Measurements from ENCODE around the gene SALL3.

The SALL3 gene

DNA sequence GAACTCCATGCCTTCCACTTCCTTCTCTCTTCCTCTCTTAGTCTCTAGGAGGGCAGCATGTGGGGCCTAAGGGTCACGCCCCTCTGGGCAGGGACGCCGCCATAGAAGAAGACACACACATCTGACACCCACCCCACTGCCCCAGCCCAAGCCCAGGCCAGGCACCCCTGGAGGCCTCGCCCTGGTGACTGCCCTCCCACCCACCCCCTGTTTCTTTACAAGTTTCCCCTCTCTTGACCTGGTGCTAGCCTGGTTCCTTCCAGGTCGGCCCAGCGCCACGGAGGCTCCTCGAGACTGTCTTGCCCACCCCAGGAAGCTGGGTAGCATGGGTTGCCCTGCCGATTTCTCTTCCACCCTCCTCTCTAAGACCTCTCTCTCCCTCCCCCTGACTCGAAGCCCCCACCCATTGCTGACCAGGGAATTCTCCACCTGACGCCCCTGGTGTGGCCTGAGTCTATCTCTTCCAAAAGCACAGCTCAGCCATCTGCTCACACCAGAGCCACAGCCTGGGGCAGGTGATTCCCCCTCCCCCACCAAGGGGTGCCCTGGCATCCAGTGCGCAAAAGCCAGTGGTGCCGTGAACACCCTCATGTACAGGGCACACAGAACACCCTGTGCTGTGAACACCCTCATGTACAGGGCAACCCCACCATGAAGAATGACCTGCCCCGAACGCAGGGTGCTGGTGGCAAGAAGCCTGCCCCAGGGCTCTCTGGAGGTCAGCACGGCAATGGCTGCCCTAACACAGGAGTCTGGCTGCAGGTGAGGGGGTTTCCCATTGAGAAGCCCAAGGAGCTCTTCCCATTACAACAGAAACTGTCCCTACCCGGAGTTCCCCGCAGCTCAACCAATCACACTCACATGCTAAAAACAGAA is 13.5 kb upstream of the SALL3 start:
- H3K4me1 ChIP-seq (ENCODE audit: control insufficient read depth, insufficient read depth, low read length): no peaks in the 10 kb centered on the region
- CTCF ChIA-PET: interaction anchor here (0.7 to 0.8 kb wide), 2 partner anchors 90 to 91 kb away, joined by 3 to 4 read pairs; no protein-coding TSS in a partner anchor
- no peaks in the 10 kb centered on the region for H3K9me3 ChIP-seq (ENCODE audit: control insufficient read depth, insufficient read depth, low read depth, low read length)
- no peaks in the 10 kb centered on the region for H3K36me3 ChIP-seq (ENCODE audit: control insufficient read depth in 2 of 2, insufficient read depth in 1 of 2, low read length in 2 of 2)
- POLR2A ChIA-PET: no interaction called here
- no peak overlapping the region for H3K27ac ChIP-seq (ENCODE audit: extremely low read depth, low read depth, low read length)
- no peak overlapping the region for H3K4me3 ChIP-seq (ENCODE audit: low read depth, low read length)
- TF ChIP-seq YY1 (tag by site-specific recombination; IDR thresholded peaks at IDR 0.05) (no peak), GLI4 (tag by site-specific recombination; IDR thresholded peaks at IDR 0.05) (no peak), ZSCAN4 (tag by site-specific recombination; IDR thresholded peaks at IDR 0.05) (no peak), ZNF76 (tag by site-specific recombination; IDR thresholded peaks at IDR 0.05; ENCODE audit: borderline replicate concordance, low read depth) (no peak), ZBTB48 (tag by site-specific recombination; IDR thresholded peaks at IDR 0.05) (no peak), ZNF670 (tag by site-specific recombination; IDR thresholded peaks at IDR 0.05; ENCODE audit: low read depth) (no peak), KLF1 (tag by site-specific recombination; IDR thresholded peaks at IDR 0.05) (no peak), ZNF175 (tag by site-specific recombination; IDR thresholded peaks at IDR 0.05) (no peak), AEBP2 (tag by site-specific recombination; IDR thresholded peaks at IDR 0.05; ENCODE audit: borderline replicate concordance) (no peak), ZNF266 (tag by site-specific recombination; IDR thresholded peaks at IDR 0.05; ENCODE audit: low read depth) (no peak), ZNF658 (tag by site-specific recombination; IDR thresholded peaks at IDR 0.05) (no peak), ZNF623 (tag by site-specific recombination; IDR thresholded peaks at IDR 0.05) (no peak), TCF7L2 (IDR thresholded peaks at IDR 0.05; ENCODE audit: borderline replicate concordance, low read depth, low read length) (no peak), SETDB1 (IDR thresholded peaks at IDR 0.05; ENCODE audit: insufficient read length, low read length) (no peak), ZNF529 (tag by site-specific recombination; IDR thresholded peaks at IDR 0.05; ENCODE audit: insufficient replicate concordance) (no peak)
- TF ChIP-seq, protein P1, sequence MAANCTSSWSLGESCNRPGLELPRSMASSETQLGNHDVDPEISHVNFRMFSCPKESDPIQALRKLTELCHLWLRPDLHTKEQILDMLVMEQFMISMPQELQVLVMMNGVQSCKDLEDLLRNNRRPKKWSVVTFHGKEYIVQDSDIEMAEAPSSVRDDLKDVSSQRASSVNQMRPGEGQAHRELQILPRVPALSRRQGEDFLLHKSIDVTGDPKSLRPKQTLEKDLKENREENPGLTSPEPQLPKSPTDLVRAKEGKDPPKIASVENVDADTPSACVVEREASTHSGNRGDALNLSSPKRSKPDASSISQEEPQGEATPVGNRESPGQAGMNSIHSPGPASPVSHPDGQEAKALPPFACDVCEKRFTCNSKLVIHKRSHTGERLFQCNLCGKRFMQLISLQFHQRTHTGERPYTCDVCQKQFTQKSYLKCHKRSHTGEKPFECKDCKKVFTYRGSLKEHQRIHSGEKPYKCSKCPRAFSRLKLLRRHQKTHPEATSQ (tag by site-specific recombination; IDR thresholded peaks at IDR 0.05): no peak
- TF ChIP-seq, protein P2, sequence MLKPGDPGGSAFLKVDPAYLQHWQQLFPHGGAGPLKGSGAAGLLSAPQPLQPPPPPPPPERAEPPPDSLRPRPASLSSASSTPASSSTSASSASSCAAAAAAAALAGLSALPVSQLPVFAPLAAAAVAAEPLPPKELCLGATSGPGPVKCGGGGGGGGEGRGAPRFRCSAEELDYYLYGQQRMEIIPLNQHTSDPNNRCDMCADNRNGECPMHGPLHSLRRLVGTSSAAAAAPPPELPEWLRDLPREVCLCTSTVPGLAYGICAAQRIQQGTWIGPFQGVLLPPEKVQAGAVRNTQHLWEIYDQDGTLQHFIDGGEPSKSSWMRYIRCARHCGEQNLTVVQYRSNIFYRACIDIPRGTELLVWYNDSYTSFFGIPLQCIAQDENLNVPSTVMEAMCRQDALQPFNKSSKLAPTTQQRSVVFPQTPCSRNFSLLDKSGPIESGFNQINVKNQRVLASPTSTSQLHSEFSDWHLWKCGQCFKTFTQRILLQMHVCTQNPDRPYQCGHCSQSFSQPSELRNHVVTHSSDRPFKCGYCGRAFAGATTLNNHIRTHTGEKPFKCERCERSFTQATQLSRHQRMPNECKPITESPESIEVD (tag by site-specific recombination; IDR thresholded peaks at IDR 0.05): no peak

- H3K36me3 ChIP-seq (ENCODE audit: control insufficient read depth in 2 of 2, insufficient read depth in 1 of 2, low read length in 2 of 2): no peaks in the 10 kb centered on the region
- no peak overlapping the region for H3K27ac ChIP-seq (ENCODE audit: extremely low read depth, low read depth, low read length)
- no peaks in the 10 kb centered on the region for H3K9me3 ChIP-seq (ENCODE audit: control insufficient read depth, insufficient read depth, low read depth, low read length)
- ChIA-PET CTCF (interaction anchor here (0.8 kb wide), 1 partner anchor 91 kb away, joined by 3 read pairs; no protein-coding TSS in a partner anchor), POLR2A (no interaction called here)
- H3K4me3 ChIP-seq (ENCODE audit: low read depth, low read length): no peak overlapping the region
- H3K4me1 ChIP-seq (ENCODE audit: control insufficient read depth, insufficient read depth, low read length): no peaks in the 10 kb centered on the region
- no peak for TF ChIP-seq WT1 (tag by site-specific recombination; IDR thresholded peaks at IDR 0.05)
- TF ChIP-seq ZNF398 (tag by site-specific recombination; IDR thresholded peaks at IDR 0.05): no peak
- no peak for TF ChIP-seq BCL11B (tag by site-specific recombination; IDR thresholded peaks at IDR 0.05; ENCODE audit: low read depth)
- TF ChIP-seq ZNF704 (tag by site-specific recombination; IDR thresholded peaks at IDR 0.05): no peak
- no peak for TF ChIP-seq ZNF747 (tag by site-specific recombination; IDR thresholded peaks at IDR 0.05)
- TF ChIP-seq ZNF701 (tag by site-specific recombination; IDR thresholded peaks at IDR 0.05): no peak
- no peak for TF ChIP-seq ZNF654 (tag by site-specific recombination; IDR thresholded peaks at IDR 0.05; ENCODE audit: low read depth)
Observed at GRCh38 chr18:78966793-78967106, 12.9 kb upstream of the SALL3 start.
